ENCODE results near the gene SLC38A10.

DNA sequence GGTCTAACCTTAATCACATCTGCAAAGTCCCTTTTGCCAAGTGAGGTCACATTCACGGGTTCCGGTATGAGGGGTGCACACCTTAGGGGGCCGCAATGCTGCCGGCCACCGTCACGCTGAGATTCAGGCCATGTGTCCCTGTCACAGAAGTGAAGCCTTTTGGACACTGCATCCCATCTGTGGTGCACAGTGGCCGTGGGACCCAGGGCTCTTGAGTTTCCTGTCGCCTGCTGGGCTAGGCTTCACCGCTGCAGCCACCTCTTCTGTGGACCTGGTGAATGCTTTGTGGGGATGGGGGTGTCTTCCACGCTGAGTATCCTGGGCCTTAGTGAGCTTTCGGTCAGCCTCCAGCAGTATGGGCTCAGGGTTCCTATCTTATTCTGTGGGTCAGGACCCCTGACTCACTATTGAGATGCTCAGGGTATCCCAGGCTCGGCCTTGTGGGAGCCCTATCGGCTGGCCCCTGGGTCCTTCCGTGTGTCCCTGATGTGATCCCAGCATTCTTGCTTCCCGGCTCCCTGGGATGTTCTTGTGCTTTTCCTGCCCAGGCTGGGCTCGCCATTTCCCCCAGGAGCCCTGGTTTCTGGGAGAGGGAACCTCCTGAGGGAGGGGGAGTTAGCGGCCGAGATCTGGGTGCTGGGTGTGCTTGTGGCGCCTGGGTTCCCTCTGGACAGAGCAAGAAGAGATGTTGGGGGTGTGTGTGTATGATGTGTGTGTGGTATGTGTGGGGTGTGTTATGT is 4.9 kb upstream of the SLC38A10 start:
- TF ChIP-seq, protein P1, sequence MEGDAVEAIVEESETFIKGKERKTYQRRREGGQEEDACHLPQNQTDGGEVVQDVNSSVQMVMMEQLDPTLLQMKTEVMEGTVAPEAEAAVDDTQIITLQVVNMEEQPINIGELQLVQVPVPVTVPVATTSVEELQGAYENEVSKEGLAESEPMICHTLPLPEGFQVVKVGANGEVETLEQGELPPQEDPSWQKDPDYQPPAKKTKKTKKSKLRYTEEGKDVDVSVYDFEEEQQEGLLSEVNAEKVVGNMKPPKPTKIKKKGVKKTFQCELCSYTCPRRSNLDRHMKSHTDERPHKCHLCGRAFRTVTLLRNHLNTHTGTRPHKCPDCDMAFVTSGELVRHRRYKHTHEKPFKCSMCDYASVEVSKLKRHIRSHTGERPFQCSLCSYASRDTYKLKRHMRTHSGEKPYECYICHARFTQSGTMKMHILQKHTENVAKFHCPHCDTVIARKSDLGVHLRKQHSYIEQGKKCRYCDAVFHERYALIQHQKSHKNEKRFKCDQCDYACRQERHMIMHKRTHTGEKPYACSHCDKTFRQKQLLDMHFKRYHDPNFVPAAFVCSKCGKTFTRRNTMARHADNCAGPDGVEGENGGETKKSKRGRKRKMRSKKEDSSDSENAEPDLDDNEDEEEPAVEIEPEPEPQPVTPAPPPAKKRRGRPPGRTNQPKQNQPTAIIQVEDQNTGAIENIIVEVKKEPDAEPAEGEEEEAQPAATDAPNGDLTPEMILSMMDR (conservative IDR thresholded peaks at IDR 0.05; ENCODE audit: low read length) = no peak
- no peak for TF ChIP-seq EZH2phosphoT487 (IDR thresholded peaks at IDR 0.05; ENCODE audit: borderline replicate concordance, low read depth, low read length)

All from OCI-LY7 (cell line).